ENCODE data around the gene IMP4. TPM values are rescaled to one million over a fixed set of nuclear protein-coding genes. Genes with fewer than 3 reads are reported as not detected.

Gene IMP4
- total RNA-seq, 1 experiment from 2014 or later: 103 TPM

Other genes with a start within 250 kb of the IMP4 start
- not detected in 2 replicates for gene POTEF, start 213.7 kb upstream of the IMP4 start, total RNA-seq (2014; rRNA removed; shearing (Covaris generic))
- 0.72 and 3.2 TPM in 2 replicates for gene CCDC74B, start 197.8 kb upstream of the IMP4 start, total RNA-seq (2014; rRNA removed; shearing (Covaris generic))
- 31.4 and 35.2 TPM in 2 replicates for gene SMPD4, start 161.3 kb upstream of the IMP4 start, total RNA-seq (2014; rRNA removed; shearing (Covaris generic))
- gene MZT2B, start 160.6 kb upstream of the IMP4 start, total RNA-seq (2014; rRNA removed; shearing (Covaris generic)): 192 and 258 TPM in 2 replicates
- not detected in 2 replicates for gene TUBA3E, start 144.5 kb upstream of the IMP4 start, total RNA-seq (2014; rRNA removed; shearing (Covaris generic))
- gene PTPN18, start 13.2 kb downstream of the IMP4 start, total RNA-seq (2014; rRNA removed; shearing (Covaris generic)): 26.0 and 28.4 TPM in 2 replicates
- not detected in 2 replicates for gene POTEI, start 166.4 kb downstream of the IMP4 start, total RNA-seq (2014; rRNA removed; shearing (Covaris generic))
- not detected in 2 replicates for gene CFC1B, start 178.3 kb downstream of the IMP4 start, total RNA-seq (2014; rRNA removed; shearing (Covaris generic))